SKM-1 treated with dmso at 0.1 percent for 144 hours (cell line): ENCODE results near the gene HMCN2.
"Not testable (repeated sequence)": the region's sequence is repeated elsewhere in the genome, so short reads cannot be mapped to it uniquely, and the experiment has no call there.

ENCODE experiments used
- DNase-seq: peaks from one replicate; lab custom pipeline; 2025; ENCODE audit not compliant: unreplicated experiment; lab: John Stamatoyannopoulos, UW

HMCN2 gene

GRCh38 chr9:130426883-130427282 is 161.3 kb downstream of the HMCN2 start:
- no peak for DNase-seq

- DNase-seq = no peak
Measured at GRCh38 chr9:130427326-130427725, 161.8 kb downstream of the HMCN2 start.

GRCh38 chr9:130428086-130428665 is 162.6 kb downstream of the HMCN2 start:
- DNase-seq = no peak

DNA sequence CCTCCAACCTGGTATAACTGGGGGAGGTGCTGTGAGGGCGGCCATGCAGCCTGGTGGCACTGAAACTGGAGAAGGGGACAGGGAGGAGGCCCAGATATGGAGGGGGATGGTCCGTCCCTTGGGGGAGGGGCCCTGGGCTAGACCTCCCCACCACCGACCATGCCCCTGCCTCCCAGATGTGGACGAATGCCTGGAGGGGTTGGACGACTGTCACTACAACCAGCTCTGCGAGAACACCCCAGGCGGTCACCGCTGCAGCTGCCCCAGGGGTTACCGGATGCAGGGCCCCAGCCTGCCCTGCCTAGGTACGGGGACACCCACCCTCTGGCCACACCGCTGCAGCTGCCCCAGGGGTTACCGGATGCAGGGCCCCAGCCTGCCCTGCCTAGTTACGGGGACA is 163.8 kb downstream of the HMCN2 start:
- DNase-seq = no peak

DNA sequence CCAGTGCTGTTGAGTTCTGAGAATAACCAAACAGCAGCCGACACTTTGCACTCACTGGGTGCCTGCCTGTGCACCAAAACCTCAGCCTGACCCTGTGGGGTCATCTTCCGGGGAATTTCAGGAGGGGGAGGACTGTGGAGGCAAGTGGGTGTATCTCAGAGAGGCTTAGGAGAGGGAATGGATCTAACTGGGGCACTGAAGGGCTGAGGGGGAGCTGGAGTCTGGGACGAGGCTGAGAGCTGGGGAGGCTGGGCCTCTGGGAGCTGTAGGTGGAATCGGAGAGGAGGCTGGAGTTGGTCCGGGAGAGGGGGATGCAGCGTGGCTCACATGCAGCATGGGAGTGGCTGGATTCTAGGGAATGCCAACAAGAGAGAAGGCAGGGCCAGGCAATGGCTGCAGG is 164.3 kb downstream of the HMCN2 start:
- no peak for DNase-seq

DNA sequence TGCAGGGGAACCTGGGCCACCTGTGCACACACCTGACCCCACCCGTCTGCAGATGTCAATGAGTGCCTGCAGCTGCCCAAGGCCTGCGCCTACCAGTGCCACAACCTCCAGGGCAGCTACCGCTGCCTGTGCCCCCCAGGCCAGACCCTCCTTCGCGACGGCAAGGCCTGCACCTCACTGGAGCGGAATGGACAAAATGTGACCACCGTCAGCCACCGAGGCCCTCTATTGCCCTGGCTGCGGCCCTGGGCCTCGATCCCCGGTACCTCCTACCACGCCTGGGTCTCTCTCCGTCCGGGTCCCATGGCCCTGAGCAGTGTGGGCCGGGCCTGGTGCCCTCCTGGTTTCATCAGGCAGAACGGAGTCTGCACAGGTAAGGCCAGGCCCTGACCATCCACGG is 164.7 kb downstream of the HMCN2 start:
- DNase-seq = no peak

- no peak for DNase-seq
Measured at GRCh38 chr9:130430734-130431535, 165.4 kb downstream of the HMCN2 start.

DNA sequence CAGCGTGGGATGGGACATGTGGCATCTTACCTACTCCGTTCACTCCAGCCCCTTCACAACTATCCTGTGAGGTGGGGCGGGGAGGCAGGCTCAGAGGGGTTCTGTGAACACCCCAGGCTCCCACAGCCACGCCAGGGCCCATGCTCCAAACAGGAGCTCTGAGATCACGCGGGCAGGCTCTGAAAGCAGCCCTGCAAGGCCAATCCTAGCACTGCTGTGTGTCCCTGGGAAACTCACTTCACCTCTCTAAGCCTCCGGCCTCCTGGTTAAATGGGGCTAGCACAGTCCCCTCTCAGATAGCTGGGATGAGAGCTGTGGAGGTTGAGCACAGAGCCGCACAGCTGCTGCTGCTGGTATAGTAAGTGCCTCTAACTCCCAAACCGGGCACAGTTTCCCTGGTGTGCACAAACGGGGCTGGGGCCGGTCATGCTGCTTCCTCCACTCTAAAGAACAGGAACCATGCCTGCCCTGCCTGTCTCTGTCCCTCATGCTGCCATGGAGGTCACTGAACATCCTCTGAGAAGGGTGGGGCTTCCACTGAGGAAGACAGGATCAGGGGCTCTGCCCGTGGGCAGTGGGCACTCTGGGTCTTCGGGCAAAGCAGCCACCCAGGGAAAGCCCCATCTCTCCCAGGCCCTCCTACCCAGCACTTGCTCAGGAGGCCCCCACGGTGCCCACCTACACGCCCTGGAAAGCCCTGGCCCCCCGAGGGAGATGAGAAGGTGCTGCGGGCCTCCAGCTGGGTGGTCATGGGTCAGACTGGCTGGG is 166.2 kb downstream of the HMCN2 start:
- DNase-seq = no peak

DNA sequence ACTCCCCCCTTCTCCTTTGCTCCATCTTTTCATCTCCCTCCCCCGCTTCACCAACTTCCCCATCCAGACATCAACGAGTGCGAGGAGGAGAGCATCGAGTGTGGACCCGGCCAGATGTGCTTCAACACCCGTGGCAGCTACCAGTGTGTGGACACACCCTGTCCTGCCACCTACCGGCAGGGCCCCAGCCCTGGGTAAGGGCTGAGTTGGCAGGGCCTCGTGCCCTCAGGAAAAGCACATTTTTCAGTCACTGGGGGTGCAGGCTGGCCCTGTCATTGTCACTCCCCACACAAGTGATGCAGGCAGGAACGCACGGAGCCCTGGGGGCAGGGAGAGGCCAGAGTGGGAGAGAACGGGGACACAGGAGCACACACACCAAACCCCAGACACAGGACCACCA is 166.8 kb downstream of the HMCN2 start:
- DNase-seq = no peak

GRCh38 chr9:130432796-130433167 is 167.2 kb downstream of the HMCN2 start:
- DNase-seq = no peak

DNA sequence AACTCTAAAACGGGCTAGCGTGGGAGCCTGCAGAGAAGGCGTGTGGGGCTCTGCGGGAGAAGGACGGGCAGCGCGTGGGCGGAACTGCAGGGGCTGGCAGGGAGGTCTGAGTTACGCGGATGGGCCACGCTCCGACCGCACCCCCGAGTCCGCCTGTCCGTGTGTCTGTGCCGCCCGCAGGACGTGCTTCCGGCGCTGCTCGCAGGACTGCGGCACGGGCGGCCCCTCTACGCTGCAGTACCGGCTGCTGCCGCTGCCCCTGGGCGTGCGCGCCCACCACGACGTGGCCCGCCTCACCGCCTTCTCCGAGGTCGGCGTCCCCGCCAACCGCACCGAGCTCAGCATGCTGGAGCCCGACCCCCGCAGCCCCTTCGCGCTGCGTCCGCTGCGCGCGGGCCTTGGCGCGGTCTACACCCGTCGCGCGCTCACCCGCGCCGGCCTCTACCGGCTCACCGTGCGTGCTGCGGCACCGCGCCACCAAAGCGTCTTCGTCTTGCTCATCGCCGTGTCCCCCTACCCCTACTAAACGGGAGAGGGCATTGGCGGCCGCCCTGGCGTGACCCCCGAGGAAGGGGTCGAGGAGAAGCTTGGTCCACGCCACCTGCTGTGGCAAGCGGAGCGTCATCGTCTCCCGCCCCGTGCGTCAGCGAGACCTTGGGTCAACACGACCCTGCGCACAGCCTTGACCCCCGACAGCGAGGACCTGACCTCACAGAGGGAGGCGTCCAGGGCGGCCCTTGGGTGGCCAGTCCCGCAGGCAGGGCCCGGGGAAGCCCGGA is 167.8 kb downstream of the HMCN2 start:
- no peak for DNase-seq

- DNase-seq = no peak
Measured at GRCh38 chr9:130433947-130434262, 168.3 kb downstream of the HMCN2 start.

DNA sequence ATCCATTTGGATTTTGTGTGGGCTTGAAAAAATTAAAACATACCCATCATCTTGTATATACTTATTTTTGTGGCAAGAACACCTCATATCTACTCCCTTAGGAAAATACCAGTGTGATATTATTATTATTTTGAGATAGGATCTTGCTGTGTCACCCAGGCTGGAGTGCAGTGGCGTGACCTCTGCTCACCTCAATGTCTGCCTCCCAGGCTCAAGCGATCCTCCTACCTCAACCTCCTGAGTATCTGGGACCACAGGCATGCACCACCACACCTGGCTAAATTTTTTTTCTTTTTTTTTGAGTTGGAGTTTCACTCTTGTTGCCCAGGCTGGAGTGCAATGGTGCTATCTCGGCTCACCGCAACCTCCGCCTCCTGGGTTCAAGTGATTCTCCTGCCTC is 169.1 kb downstream of the HMCN2 start:
- not testable (repeated sequence) for DNase-seq

GRCh38 chr9:130437011-130437789 is 171.6 kb downstream of the HMCN2 start:
- DNase-seq = no peak

- no peak for DNase-seq
Measured at GRCh38 chr9:130438382-130438981, 172.9 kb downstream of the HMCN2 start.

DNA sequence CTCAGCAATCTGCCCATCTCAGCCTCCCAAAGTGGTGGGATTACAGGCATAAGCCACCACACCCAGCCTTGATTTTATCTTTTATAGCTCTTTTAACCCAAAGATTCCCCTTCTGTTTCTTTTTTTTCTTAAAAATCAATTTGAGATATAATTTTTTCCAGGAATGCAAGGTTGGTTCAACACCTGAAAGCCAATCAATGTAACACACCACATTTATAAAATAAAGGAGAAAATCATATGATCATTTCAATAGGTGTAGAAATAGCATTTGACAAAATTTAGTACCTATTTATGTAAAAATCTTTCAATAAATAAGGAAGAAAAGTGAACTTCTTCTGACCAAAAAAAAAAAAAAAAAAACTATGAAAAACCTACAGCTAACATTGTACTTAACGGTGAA is 175.5 kb downstream of the HMCN2 start:
- no peak for DNase-seq

DNA sequence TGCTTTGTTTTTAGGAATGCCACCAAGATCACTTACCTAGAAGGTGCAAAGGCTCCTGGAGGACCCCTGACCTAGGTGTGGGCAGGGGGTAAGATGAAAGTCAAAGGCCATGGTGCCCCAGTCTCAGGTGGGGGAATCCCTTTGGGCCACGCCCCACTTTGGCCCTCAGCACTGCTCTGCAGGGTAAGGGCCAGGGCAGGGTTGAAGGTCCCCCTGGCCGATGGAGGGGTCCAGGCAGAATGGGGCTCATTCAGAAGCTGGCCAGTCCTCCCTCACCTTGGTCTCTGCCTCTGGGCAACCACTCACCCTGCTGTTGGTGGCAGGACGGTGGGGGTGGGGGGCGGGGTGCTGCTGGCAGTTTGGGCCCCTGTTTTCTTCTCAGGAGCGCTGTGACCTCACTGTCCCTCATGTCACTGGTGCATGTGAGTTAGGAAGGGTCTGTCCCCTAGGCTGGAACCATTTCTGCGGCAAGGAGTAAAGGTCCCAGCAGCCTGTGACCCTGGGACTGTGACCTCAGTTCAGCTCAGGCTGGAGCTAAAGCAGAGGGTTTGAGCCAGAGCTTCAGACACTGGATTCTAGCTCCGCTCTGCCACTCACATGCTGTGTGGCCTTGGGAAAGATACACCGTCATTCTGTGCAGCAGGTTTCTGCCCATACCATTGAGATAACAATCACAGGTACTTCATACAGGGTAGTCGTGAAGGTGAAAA is 177.3 kb downstream of the HMCN2 start:
- DNase-seq = no peak

DNA sequence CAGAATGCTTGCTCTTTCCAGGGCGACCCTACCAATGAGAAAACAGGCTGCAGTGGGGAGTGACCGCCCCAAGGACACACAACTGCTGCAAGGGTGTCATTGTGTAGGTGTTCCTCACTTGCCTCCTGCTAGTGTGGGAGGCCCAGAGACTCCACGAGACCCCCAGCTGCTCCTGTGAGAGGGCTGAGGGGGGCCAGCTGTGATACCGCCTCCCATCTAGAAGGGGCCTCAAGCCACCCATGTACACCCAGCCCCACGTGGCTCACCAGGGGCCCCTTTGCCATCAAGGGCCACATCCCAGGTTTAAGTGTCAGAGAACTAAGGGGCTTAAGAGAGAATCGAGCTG is 177.9 kb downstream of the HMCN2 start:
- DNase-seq = no peak

DNA sequence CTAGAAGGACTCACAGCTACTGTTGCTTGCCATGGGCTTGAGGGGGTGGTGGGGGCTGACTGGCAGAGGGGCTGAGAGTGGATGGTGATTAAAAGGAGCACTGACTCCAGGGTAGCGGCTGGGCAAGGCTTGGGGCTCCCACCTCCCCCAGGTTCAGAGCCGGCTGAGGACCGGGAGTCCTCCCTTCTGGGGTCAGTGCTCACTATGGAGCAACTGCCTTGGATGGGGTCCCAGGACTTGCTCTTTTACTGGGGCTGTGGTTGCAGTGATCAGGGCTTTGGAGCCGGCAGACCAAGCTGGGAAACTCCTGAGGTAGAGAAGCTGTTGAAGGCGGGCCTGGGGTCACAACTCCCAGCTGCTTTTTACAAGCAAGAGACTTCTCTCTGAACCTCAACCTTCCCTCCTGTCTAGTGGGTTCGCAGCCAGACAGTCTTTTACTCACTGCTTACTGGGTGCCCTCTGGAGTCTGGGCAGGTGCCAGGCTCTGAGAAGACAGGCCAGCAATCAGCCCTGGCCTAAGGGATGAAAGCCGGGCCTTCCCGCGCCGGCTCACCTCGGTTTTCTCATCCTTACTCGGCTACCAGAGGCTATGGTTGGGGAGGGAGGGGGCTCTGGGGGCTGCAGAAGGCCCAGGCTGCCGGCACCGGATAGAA is 178.4 kb downstream of the HMCN2 start:
- DNase-seq = no peak
